ENCODE results near the gene DHX9.

GRCh38 chr1:182909578-182909977 lies 70.4 kb downstream of the DHX9 start:
- TF ChIP-seq POLR2A (IDR thresholded peaks at IDR 0.05) (no peak), CTCF (IDR thresholded peaks at IDR 0.05) (no peak), EP300 (IDR thresholded peaks at IDR 0.05) (no peak)

All from tibial nerve (tissue), 4 donors.